Fibroblast of lung (primary cell): ENCODE measurements around the gene CAPN9.

Experiments
- CTCF ChIP-seq, 2 donors: IDR thresholded peaks in 1 of 2; conservative IDR thresholded peaks in 1 of 2; 1 replicate in 1 of 2; 2 replicates in 1 of 2; pipeline ENCODE4 v1.5.1; 2011 to 2012; ENCODE audit warnings: low read length in 2 of 2, control low read depth in 1 of 2, inconsistent platforms in 1 of 2, low read depth in 1 of 2, mild to moderate bottlenecking in 1 of 2
- EZH2 ChIP-seq: IDR thresholded peaks from 2 replicates; pipeline ENCODE4 v1.5.1; 2012; ENCODE audit warnings: low read length, control low read depth, mild to moderate bottlenecking; ENCODE audit errors: missing control alignments

GRCh38 chr1:230781131-230781530, 33.9 kb downstream of the CAPN9 start:
- no peak for TF ChIP-seq CTCF (conservative IDR thresholded peaks at IDR 0.05 in 1 of 2, IDR thresholded peaks at IDR 0.05 in 1 of 2; ENCODE audit: low read depth in 1 of 2, low read length in 2 of 2)
- no peak for TF ChIP-seq EZH2
